GM12878 (cell line): Measurements from ENCODE around the gene CABYR. TPM values are rescaled to one million over a fixed set of nuclear protein-coding genes. Genes with fewer than 3 reads are reported as not detected.

Experiments
- ATAC-seq: fragments of 200-7000 bp; cut with Tn5 transposase; 3 replicates; pipeline ENCODE4 v1.9.1; 2020; ENCODE audit warnings: mild to moderate bottlenecking, moderate library complexity
- BruUV-seq: library from RNA; stranded (reverse); fragments of 400-500 nt; replicated peaks from 2 replicates; lab custom pipeline; 2021; lab: Mats Ljungman, UMichigan
- CTCF ChIA-PET: fragments of 300-600 bp; sonication (Branson Sonifier 250); formaldehyde crosslinking; extraction: SDS; loops from one replicate; lab custom pipeline; 2021; ENCODE audit warnings: inconsistent platforms; lab: Yijun Ruan, JAX
- POLR2A ChIA-PET: fragments of 350-600 bp; formaldehyde crosslinking; extraction: SDS; loops from one replicate; lab custom pipeline; 2021; ENCODE audit warnings: inconsistent platforms; lab: Charles Lee
- RAD21 ChIA-PET: fragments of 300-600 bp; sonication (Branson Sonifier 250); formaldehyde crosslinking; loops from one replicate; lab custom pipeline; 2023; ENCODE audit warnings: antibody characterized with exemption; ENCODE audit not compliant: unreplicated experiment; lab: Charles Lee
- SMC1A ChIA-PET: fragments of 300-600 bp; sonication (Branson Sonifier 250); formaldehyde crosslinking; loops from one replicate; lab custom pipeline; 2023; ENCODE audit not compliant: unreplicated experiment, uncharacterized antibody; lab: Charles Lee
- DNase-seq: peaks from one replicate; pipeline ENCODE4 v3.0.0-alpha.2; 2011; ENCODE audit warnings: low read depth, low spot score
- FAIRE-seq: peaks from 3 replicates; lab custom pipeline; 2011; peaks lifted over from hg19 to GRCh38; lab: Jason Lieb, UNC
- H2AFZ ChIP-seq: 2 replicates; pipeline ENCODE4 v1.6.0; 2011; ENCODE audit warnings: low read depth, low read length, control low read depth; ENCODE audit not compliant: control insufficient read depth
- H3K27ac ChIP-seq: 2 replicates; pipeline ENCODE4 v1.5.1; 2011; ENCODE audit warnings: control low read depth; ENCODE audit not compliant: control insufficient read depth, insufficient read depth
- H3K27me3 ChIP-seq, 2 experiments: replicated peaks in 1 of 2; 2 replicates each; pipeline versions ENCODE4 v1.6.0 to v1.6.1; 2011; ENCODE audit warnings: low read length in 1 of 2; ENCODE audit not compliant: control insufficient read depth in 2 of 2, insufficient read depth in 2 of 2
- H3K36me3 ChIP-seq, 2 experiments: 2 replicates each; pipeline ENCODE4 v1.5.1; 2011; ENCODE audit warnings: low read length in 1 of 2; ENCODE audit not compliant: control insufficient read depth in 2 of 2, insufficient read depth in 2 of 2
- H3K4me1 ChIP-seq: 2 replicates; pipeline ENCODE4 v1.6.1; 2011; ENCODE audit warnings: mild to moderate bottlenecking, low read length, moderate library complexity, mixed read lengths; ENCODE audit not compliant: control insufficient read depth, insufficient read depth
- H3K4me2 ChIP-seq: 2 replicates; pipeline ENCODE4 v1.6.0; 2011; ENCODE audit warnings: control low read depth; ENCODE audit not compliant: control insufficient read depth, insufficient read depth
- H3K4me3 ChIP-seq: fragments of 200-600 bp; sonication (generic); 2 replicates; pipeline ENCODE4 v1.5.1; 2016
- H3K79me2 ChIP-seq: 2 replicates; pipeline ENCODE4 v1.6.0; 2011; ENCODE audit warnings: low read length; ENCODE audit not compliant: control insufficient read depth, insufficient read depth
- H3K9ac ChIP-seq: 2 replicates; pipeline ENCODE4 v1.8.0; 2011; ENCODE audit warnings: low read length, control low read depth, mixed read lengths; ENCODE audit not compliant: control insufficient read depth, insufficient read depth
- H3K9me3 ChIP-seq: replicated peaks from 3 replicates; pipeline ENCODE4 v1.5.1; 2011; ENCODE audit warnings: mild to moderate bottlenecking, low read length; ENCODE audit not compliant: control insufficient read depth, insufficient read depth
- H4K20me1 ChIP-seq: 2 replicates; pipeline ENCODE4 v1.6.0; 2011; ENCODE audit not compliant: control insufficient read depth, insufficient read depth
- ZSCAN29 ChIP-seq: fragments of 450-650 bp; IDR thresholded peaks from 2 replicates; pipeline ENCODE4 v1.6.1; 2017; ENCODE audit warnings: mild to moderate bottlenecking, moderate library complexity
- WGBS: methylation state at CpG from one replicate; pipeline ENCODE4 v1.1.6; 2016; ENCODE audit warnings: low lambda C conversion rate; ENCODE audit not compliant: insufficient replicate concordance, insufficient coverage; ENCODE audit errors: missing lambda C conversion rate; 5-methylcytosine and 5-hydroxymethylcytosine counted together
- in situ Hi-C: fragments of 300-500 bp; cut with MboI; formaldehyde crosslinking; loops from 9 replicates; pipeline ENCODE4 v1.14.3; 2018; ENCODE audit warnings: mixed read lengths
- intact Hi-C: fragments of 100-400 bp; cut with micrococcal nuclease; formaldehyde crosslinking; loops from one replicate; pipeline ENCODE4 v1.14.2; 2022; ENCODE audit not compliant: unreplicated experiment
- polyA plus RNA-seq, 11 experiments: library from polyadenylated mRNA; depleted of rRNA in 4 of 11; unstranded in 6 of 11; stranded (reverse) in 5 of 11; fragments of >200 nt; fragmentation: Nextera tagmentation in 4 of 11; fragmentation: Illumina TruSeq in 1 of 11; extraction: Ambion mirVana in 4 of 11; extraction: Trizol in 1 of 11; gene quantifications; 1 replicate in 1 of 11; 2 replicates in 10 of 11; pipeline versions ENCODE4 v1.2.1 to v1.2.3, GENCODE V29; 2011 to 2016; ENCODE audit warnings: inconsistent platforms in 2 of 11, missing spikeins in 2 of 11, low read depth in 1 of 11
- total RNA-seq, 4 experiments: library from RNA; depleted of rRNA in 3 of 4; stranded (reverse); fragments of >200 nt in 3 of 4; fragmentation: Illumina TruSeq in 1 of 4; extraction: Trizol in 1 of 4; gene quantifications; 2 replicates each; pipeline versions ENCODE4 v1.2.1 to v1.2.3, GENCODE V29; 2013 to 2021
- TF ChIP-seq, protein P1 (sequence below): fragments of 150-350 bp; IDR thresholded peaks from 2 replicates; pipeline ENCODE4 v1.6.1; 2014; ENCODE audit warnings: mild to moderate bottlenecking, low read depth, low read length
- TF ChIP-seq, protein P2 (sequence below): fragments of 450-650 bp; IDR thresholded peaks from 2 replicates; pipeline ENCODE4 v1.6.1; 2018; ENCODE audit warnings: mild to moderate bottlenecking, low read depth, moderate library complexity; ENCODE audit not compliant: partially characterized antibody

Gene CABYR
- total and polyA plus RNA-seq, 10 of the 15 experiments (the other 5 are each of a cell fraction or from before 2014, with no cell fraction given): 0.29 to 2.8 (median 1.7) TPM

DNA sequence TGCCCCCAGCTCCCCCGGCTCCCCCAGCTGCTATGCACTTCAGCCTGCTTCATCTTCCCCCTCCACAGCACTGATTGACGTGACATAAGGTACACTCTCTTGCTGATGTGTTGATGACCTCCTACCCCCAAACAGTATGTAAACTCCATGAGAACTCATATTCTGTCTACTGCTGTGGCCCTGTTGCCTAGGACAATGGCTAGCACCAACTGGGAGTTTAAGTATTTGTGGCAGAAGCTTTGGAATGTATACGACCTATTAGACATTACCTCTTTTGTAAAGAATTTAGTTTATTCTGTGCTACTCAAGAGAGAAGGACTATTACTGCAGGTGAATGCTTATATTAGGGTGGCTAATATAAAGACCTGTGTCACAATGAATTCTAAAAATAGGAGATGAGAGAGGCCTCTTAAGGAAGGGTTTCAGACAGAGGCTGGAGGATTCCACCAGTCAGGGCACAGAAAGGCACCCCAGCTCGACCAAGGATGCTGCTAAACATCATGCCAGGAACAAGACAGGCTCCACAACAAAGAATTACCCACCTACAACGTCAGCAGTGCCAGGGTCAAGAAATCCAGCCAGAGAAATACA is 60.6 kb downstream of the CABYR start:
- H3K4me3 ChIP-seq: no peak overlapping the region
- no peak for FAIRE-seq
- SMC1A ChIA-PET: no interaction called here

More for the DNA sequence above, 60.6 kb downstream of the CABYR start:
- H3K4me2 ChIP-seq: no peak overlapping the region
- no peak overlapping the region for H2AFZ ChIP-seq
- no TSS peak for BruUV-seq
- CTCF ChIA-PET: interaction anchor here (1.2 kb wide), 1 partner anchor 23 kb away, joined by 3 read pairs; no protein-coding TSS in a partner anchor
- WGBS: 16% methylated on average over 5 of the region's 5 CpGs
- H3K4me1 ChIP-seq: no peaks in the 10 kb centered on the region
- intact Hi-C loops (no loop called here), in situ Hi-C loops (no loop called here)
- TF ChIP-seq, protein P1, sequence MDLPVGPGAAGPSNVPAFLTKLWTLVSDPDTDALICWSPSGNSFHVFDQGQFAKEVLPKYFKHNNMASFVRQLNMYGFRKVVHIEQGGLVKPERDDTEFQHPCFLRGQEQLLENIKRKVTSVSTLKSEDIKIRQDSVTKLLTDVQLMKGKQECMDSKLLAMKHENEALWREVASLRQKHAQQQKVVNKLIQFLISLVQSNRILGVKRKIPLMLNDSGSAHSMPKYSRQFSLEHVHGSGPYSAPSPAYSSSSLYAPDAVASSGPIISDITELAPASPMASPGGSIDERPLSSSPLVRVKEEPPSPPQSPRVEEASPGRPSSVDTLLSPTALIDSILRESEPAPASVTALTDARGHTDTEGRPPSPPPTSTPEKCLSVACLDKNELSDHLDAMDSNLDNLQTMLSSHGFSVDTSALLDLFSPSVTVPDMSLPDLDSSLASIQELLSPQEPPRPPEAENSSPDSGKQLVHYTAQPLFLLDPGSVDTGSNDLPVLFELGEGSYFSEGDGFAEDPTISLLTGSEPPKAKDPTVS: no peak
- TF ChIP-seq, protein P2, sequence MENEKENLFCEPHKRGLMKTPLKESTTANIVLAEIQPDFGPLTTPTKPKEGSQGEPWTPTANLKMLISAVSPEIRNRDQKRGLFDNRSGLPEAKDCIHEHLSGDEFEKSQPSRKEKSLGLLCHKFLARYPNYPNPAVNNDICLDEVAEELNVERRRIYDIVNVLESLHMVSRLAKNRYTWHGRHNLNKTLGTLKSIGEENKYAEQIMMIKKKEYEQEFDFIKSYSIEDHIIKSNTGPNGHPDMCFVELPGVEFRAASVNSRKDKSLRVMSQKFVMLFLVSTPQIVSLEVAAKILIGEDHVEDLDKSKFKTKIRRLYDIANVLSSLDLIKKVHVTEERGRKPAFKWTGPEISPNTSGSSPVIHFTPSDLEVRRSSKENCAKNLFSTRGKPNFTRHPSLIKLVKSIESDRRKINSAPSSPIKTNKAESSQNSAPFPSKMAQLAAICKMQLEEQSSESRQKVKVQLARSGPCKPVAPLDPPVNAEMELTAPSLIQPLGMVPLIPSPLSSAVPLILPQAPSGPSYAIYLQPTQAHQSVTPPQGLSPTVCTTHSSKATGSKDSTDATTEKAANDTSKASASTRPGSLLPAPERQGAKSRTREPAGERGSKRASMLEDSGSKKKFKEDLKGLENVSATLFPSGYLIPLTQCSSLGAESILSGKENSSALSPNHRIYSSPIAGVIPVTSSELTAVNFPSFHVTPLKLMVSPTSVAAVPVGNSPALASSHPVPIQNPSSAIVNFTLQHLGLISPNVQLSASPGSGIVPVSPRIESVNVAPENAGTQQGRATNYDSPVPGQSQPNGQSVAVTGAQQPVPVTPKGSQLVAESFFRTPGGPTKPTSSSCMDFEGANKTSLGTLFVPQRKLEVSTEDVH: no peak
- no peak for TF ChIP-seq ZSCAN29
- no peaks in the 10 kb centered on the region for H3K9me3 ChIP-seq
- H4K20me1 ChIP-seq: no peaks in the 10 kb centered on the region
- H3K9ac ChIP-seq: no peak overlapping the region
- H3K79me2 ChIP-seq: no peaks in the 10 kb centered on the region
- POLR2A ChIA-PET: no interaction called here
- H3K27ac ChIP-seq: no peak overlapping the region
- RAD21 ChIA-PET: no interaction called here
- peaks cover 0 to 3% of the 10 kb centered on the region in 2 experiments; a peak in 3 of 4 replicates for H3K27me3 ChIP-seq
- DNase-seq: no peak
- H3K36me3 ChIP-seq: no peaks in the 10 kb centered on the region
- no peak for ATAC-seq
